NCI-H524 (cell line): ENCODE measurements around the gene SEMA5B.

Experiments
- DNase-seq, 2 experiments: peaks; one replicate each; lab custom pipeline; 2025; lab: John Stamatoyannopoulos, UW

SEMA5B gene

GRCh38 chr3:123025642-123026521 is 1.7 kb downstream of the SEMA5B start:
- peak in 1 of 2 experiments; percentile 20 for DNase-seq

GRCh38 chr3:123024056-123024455 is 3.5 kb downstream of the SEMA5B start:
- DNase-seq: no peak

- DNase-seq: peak; percentile 94 to 97
These were observed 5.5 kb downstream of the SEMA5B start for GRCh38 chr3:123021996-123022510.

- DNase-seq: peak in 1 of 2 experiments; percentile 49
These were observed 6.2 kb downstream of the SEMA5B start for GRCh38 chr3:123021388-123021787.

- no peak for DNase-seq
These were observed 6.9 kb downstream of the SEMA5B start for GRCh38 chr3:123020709-123021108.

- DNase-seq: no peak
These were observed 8.0 kb downstream of the SEMA5B start for GRCh38 chr3:123019591-123019990.

GRCh38 chr3:123019161-123019560 is 8.4 kb downstream of the SEMA5B start:
- DNase-seq: no peak

- DNase-seq: no peak
These were observed 8.9 kb downstream of the SEMA5B start for GRCh38 chr3:123018683-123019082.

- DNase-seq: no peak
These were observed 12.0 kb downstream of the SEMA5B start for GRCh38 chr3:123015596-123015995.

- peak in 1 of 2 experiments; percentile 52 for DNase-seq
These were observed 13.7 kb downstream of the SEMA5B start for GRCh38 chr3:123013876-123014275.

- no peak for DNase-seq
These were observed 14.9 kb downstream of the SEMA5B start for GRCh38 chr3:123012652-123013051.

- no peak for DNase-seq
These were observed 16.1 kb downstream of the SEMA5B start for GRCh38 chr3:123011447-123011846.

- DNase-seq: no peak
These were observed 18.7 kb downstream of the SEMA5B start for GRCh38 chr3:123008840-123009239.

- DNase-seq: no peak
These were observed 21.0 kb downstream of the SEMA5B start for GRCh38 chr3:123006609-123007008.

GRCh38 chr3:123005291-123005690 is 22.3 kb downstream of the SEMA5B start:
- DNase-seq: no peak

- no peak for DNase-seq
These were observed 23.2 kb downstream of the SEMA5B start for GRCh38 chr3:123004201-123004918.

GRCh38 chr3:123002749-123003497 is 24.6 kb downstream of the SEMA5B start:
- no peak for DNase-seq

- DNase-seq: no peak
These were observed 25.3 kb downstream of the SEMA5B start for GRCh38 chr3:123002100-123002748.

GRCh38 chr3:122998856-122999255 is 28.7 kb downstream of the SEMA5B start:
- DNase-seq: no peak

GRCh38 chr3:122998206-122998605 is 29.4 kb downstream of the SEMA5B start:
- DNase-seq: no peak

GRCh38 chr3:122996038-122996580 is 31.5 kb downstream of the SEMA5B start:
- peak; percentile 99 to 100 for DNase-seq
